GM12874 (cell line): ENCODE results near the gene NCOA4.
A peak's percentile ranks its signal among the peaks of the same experiment; 100 is the strongest.

Experiments used
- CTCF ChIP-seq: IDR thresholded peaks from 2 replicates; pipeline ENCODE4 v1.5.1; 2011; ENCODE audit warnings: low read depth, mild to moderate bottlenecking, control low read depth, low read length, moderate library complexity; ENCODE audit not compliant: insufficient read depth

Gene NCOA4

GRCh38 chr10:46030091-46030937 is at the start of gene NCOA4:
Gene NCOA4 (minus strand): TSS chr10:46030623. CDS start chr10:46016680, 13,943 bp downstream.
- peak; percentile 86 for TF ChIP-seq CTCF

GRCh38 chr10:46079831-46080585 is 49.6 kb upstream of the NCOA4 start:
- no peak for TF ChIP-seq CTCF

- no peak for TF ChIP-seq CTCF
Measured at GRCh38 chr10:46077731-46078413, 47.4 kb upstream of the NCOA4 start.

- TF ChIP-seq CTCF: no peak
Measured at GRCh38 chr10:46077141-46077554, 46.7 kb upstream of the NCOA4 start.

GRCh38 chr10:46075869-46076268 is 45.4 kb upstream of the NCOA4 start:
- no peak for TF ChIP-seq CTCF

GRCh38 chr10:46074196-46074946 is 43.9 kb upstream of the NCOA4 start:
- TF ChIP-seq CTCF: no peak
